Hypothalamus (tissue), 51 donors: Measurements from ENCODE around the gene ZDHHC7.
A peak's percentile ranks its signal among the peaks of the same experiment; 100 is the strongest.
"Not testable (repeated sequence)": the region's sequence is repeated elsewhere in the genome, so short reads cannot be mapped to it uniquely, and the experiment has no call there.

Experiments used
- DNase-seq, 51 donors: peaks; one replicate each; lab custom pipeline; 2025; lab: John Stamatoyannopoulos, UW

ZDHHC7 gene, protein sequence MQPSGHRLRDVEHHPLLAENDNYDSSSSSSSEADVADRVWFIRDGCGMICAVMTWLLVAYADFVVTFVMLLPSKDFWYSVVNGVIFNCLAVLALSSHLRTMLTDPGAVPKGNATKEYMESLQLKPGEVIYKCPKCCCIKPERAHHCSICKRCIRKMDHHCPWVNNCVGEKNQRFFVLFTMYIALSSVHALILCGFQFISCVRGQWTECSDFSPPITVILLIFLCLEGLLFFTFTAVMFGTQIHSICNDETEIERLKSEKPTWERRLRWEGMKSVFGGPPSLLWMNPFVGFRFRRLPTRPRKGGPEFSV

DNA sequence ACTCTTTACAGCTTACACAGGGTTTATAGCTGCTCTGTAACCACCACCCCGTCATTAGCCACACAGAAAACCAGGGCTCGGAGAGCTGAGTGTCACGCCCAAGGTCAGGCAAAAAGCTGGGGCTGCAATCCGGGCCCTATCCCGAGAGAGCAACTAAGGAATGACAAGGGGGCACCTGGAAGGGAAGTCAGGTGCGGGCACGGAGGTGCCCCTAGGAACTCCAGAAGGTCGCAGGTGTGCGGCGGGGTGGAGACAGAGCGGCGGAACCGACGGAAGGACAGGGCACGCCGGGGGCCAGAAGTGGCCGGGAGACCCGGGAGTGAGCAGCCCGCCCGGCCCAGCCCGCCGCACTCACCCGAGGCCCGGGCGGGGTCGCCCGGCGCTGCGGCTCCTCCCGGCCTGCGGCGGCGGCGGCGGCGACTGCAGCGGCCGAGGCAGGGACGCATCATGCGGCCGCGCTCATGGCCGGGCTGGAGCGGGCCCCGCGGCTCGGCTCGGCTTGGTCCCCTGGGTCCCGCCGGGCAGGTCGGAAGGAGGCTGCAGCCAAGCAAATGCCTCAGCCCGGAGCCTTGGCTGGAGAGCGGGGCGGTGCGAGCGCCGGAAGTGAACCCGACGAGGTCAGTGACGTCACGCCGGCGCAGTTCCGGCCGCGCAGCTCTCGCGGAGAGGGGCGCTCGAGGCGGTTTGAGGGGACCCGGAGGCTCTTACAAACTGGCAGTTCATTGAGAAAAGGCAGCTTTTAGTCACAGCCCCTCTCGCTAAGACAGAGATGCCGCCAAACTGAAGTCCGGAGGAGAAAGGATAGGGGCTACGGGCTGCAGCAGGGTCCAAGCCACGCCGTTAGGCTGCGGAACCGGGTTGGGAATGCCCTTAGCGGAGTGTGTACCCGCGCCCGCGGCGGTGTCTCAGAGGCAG lies at the start of gene ZDHHC7:
TSS of gene ZDHHC7 (minus strand) at position 605 of the 915 bp plus-strand sequence. CDS start 20,917 bp downstream, outside the sequence.
- peak; percentile 38 to 90 (median 77) for DNase-seq

DNA sequence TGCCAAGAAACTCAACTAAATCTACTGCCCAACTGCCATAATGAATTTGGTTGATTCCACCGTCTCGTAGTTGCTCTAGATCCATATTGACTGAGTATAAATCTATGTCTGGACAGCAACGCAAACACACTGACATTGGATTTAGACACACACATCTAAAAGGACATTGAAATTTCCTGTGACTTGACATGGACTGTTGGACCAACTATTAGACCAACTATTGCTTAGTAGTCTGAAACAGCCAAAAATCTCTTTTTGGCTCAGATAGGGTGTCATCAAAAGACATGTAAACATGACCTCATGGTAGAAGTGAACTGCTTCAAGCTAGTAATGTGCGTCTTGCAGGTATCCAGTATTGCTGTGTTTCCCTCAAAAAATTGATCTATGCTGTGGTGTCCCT lies 47.6 kb upstream of the ZDHHC7 start:
- DNase-seq: no peak

DNA sequence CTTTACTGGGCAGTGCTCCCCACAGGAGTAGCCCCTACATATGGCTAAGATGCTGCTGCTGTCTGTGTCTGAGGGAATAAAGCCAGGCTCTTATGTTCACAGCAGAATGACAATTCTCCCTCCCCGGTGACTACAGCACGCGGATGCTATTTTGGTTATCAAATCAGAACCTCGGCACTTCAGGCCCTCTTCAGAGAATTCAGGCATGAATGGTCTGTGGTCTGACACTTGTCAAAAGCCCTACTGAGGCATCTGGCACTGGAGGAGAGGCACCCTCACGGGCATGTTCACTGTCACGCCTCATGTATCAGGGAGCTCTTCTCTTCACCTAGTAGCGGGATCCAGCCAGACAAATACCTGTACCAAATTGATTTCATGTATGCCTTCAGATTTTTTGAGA lies 46.6 kb upstream of the ZDHHC7 start:
- peak in 1 of 51 donors; percentile 37 for DNase-seq

DNA sequence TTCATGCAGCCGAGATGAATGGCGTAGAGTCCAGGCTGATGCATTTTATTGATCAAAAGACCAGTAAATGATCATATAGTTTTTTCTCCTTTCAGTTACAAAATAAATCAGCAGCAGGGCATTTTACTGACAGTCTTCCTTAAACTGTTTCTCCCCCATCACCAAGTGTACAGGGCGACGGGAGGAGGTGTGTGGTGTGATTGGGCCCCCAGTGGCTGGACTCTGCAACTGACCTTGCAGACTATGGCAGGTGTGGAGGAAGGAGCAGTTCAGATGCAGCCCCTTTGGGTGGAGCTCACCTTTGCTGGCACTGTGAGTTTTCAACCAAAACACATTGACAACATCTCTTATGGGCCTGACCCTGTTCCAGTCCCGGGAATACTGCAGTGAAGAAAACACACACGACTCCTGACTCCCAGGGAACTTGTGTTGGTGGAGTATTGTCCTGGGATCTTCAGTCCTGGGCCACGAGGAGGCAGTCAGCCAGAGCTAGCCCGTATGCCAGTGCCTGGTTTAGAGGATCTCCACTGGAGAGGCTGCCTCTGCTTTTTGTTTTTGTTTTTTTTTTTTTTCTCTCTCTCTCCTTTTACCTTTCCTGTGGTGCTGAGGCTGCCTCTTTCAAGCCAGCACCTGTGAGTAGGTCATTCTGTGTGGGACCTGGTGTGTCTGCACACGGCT lies 46.0 kb upstream of the ZDHHC7 start:
- no peak for DNase-seq

DNA sequence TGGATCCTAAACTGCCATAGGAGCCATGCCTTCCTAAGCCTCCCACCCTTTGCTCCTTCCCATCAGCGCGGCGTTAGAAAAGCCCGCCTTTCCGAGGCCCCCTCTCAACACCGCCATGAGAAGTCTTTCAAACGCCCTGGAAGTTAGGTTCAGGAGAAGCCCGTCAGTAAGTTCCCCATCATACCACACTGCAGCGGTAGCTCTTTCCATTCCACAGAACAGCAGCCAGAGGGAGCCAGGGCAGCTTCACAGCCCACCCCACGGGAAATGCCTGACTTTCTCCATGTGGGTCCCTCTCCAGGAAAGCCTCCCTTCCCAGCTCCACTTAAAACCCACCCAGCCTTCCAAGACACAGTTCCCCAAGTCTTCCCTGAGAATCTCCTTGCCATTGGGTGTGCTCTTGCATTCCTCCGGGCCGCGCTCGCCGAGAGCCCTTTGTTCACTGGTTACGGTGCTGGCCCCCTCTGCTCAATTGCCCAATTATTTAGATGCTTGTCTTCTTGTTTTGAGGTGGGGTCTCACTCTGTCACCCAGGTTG lies 44.9 kb upstream of the ZDHHC7 start:
- DNase-seq: peak in 7 of 51 donors; percentile 8 to 41 (median 20)

DNA sequence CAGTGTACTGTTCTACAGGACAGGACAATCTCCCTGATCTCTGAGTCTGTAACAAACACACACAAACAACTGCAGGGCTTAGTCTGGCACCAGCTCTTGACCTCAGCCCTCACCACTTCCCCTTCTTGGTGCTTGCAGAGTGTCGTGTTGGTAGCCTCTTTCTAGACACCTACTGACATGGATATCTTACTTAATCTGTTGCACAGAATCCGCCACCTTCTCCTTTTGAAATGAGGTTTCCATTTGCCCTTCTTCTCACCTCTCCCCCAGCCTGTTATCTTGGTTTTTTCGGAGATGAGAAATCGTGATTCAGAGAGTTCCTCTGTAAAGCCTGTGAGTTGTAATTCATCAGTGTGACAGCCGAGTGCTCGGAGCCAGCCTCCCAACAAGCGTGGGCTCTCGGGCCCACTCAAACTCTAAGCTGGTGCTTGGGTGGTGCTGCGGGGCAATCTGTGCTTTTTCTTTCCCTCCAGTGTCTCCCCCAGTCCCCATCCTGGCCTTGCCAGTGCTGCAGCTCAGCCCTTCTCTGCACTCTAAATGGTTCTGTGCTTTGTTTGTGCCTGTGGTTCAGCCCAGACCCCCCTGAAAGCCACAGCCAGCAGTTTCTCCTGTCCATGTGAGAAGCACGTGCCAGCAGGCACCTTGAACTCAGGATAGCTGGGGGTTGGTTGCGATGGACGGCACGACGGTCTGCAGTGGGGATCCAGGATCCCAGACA lies 44.3 kb upstream of the ZDHHC7 start:
- peak in 17 of 51 donors; percentile 7 to 69 (median 23) for DNase-seq

DNA sequence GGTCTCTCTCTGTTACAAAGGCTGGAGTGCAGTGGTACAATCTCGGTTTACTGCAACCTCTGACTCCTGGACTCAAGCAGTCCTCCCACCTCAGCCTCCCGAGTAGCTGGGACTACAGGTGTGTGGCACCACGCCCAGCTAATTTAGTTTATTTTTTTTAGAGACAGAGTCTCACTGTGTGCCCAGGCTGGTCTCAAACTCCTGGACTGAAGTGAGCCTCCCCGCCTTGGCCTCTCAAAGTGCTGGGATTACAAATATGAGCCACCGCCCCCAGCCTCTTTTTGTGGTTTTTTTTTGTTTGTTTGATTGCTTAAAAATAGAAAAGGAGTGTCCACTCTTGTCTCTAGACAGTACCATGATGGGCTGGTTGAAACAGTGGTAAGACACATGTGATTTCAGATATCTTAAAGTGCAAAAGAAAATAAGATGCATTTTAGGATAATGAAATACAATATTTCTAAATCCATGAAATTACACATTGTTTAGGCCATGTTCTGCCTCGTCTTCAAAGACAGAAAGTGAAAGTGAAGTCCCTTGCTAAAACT lies 43.7 kb upstream of the ZDHHC7 start:
- DNase-seq: no peak

DNA sequence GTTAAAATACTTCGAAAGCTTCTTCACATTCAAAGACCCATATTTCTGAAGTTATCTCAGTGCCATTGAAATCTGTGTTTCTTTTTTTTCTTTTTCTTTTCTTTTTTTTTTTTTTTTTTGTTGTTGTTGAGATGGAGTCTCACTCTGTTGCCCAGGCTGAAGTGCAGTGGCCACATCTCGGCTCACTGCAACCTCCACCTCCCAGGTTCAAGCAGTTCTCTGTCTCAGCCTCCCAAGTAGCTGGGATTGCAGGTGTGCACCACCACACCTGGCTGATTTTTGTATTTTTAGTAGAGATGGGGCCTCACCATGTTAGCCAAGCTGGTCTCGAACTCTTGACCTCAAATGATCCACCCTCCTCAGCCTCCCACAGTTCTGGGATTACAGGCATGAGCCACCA lies 43.0 kb upstream of the ZDHHC7 start:
- not testable (repeated sequence) for DNase-seq

DNA sequence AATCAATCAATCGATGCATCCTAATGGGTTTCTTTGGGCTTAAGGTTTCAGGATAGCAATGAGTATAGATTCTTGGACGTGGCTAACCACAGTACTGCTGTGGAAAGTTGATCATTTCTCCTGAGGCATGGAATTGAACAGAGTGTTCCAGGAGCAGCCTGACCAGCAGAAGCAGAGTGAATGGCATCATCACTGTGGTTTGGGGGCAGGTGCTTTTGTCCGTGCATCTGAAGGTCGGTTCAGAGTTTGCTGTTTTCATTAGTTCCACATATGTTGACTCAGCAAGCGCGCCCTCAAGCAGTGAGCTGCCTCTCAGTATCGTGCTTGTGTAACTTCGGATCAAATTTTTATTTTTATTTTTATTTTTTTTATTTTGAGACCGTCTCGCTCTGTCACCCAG lies 41.2 kb upstream of the ZDHHC7 start:
- DNase-seq: no peak

DNA sequence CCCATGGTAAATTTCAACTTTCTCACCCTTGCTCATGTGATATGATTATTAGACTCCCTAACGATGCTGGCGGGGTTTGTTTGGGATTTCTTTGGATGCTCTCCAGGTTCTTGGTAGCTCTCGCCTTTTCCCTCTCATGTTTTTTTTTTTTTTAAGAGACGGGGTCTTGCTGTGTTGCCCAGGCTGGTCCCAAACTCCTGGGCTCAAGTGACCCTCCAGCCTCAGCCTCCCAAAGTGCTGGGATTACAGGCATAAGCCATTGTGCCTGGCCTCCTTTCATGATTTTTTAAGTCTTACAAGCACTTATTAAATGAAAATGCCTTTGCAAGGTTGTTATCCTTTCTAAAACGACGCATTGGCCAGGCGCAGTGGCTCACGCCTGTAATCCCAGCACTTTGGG lies 40.3 kb upstream of the ZDHHC7 start:
- DNase-seq: no peak

DNA sequence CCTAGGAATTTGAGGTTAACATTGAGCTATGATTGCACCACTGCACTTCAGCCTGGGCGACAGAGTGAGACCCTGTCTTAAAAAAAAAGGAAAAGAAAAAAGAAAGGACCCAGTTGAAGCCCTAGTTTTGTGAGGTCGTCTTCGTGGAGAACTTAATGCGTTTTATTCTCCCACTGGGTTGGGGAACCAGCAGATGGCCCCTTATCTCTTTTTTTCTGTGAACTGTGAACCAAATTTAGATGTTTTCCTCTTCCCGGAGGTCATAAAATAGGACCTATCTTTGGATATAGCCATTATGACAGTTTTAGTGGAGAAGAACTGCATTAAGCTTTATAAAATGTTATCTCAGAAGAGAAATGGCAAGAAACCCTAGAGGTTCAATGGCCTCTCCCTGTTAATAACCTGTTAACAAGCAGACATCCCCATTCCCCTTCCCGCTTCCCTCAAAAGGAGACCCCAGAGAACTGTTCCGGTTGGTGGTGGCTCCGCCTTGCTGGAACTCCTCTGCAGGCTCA lies 39.8 kb upstream of the ZDHHC7 start:
- no peak for DNase-seq

DNA sequence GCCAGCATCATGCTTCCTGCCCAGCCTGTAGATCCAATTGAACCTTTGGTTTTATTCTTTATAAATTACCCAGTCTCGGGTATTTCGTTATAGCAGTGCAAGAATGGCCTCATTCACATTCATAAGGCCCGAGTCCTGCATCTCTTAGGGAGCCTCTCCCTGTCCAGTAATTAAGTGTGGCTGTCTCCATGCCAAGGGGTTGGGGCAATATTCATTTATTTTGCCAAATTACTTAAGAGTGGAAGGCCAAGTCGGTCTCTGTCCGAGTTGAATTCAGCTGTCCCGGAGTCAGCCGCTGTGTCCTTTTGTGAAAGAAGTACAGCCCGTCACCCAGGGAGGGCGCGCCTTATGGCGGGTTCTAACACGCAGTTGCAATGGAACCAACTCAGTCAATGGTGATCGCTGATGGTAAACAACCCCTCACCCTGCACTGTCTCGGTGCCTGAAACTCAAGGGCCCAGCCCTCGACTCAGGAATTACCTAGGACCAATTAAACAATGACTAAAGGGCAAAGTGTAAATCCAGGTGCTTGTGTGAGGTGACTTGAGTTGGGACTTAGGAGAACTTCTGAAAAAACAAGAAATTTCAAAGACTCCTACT lies 38.5 kb upstream of the ZDHHC7 start:
- no peak for DNase-seq

DNA sequence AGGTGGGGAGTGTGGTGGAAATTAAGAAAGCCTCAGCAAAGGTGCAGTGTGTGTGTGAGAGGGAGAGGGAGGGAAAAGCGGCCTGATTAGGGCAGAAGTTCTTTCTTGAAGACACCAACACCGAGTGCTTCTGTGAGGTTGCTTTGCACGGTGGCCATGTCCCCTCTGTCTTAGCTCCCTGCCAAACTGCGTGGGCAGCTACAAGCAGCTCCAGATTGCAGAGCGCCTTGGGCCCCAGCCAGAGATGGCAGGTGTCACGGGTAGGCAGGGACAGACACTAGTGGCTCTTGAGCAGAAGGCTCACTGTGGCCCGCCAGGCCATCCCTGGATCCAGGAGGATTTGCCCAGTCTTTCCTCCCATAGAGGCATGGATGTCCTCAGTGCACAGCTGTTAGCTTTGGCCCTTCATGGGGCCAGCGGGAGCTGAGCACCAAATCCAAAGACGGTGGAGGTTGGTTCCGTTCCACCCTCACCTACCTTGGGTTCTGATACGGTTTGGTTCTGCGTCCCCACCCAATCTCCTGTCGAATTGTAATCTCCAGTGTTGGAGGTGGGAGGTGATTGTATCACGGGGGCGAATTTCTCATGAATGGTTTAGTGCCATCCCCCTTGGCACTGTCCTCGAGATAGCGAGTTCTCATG lies 37.7 kb upstream of the ZDHHC7 start:
- peak in 3 of 51 donors; percentile 14 to 20 (median 17) for DNase-seq

DNA sequence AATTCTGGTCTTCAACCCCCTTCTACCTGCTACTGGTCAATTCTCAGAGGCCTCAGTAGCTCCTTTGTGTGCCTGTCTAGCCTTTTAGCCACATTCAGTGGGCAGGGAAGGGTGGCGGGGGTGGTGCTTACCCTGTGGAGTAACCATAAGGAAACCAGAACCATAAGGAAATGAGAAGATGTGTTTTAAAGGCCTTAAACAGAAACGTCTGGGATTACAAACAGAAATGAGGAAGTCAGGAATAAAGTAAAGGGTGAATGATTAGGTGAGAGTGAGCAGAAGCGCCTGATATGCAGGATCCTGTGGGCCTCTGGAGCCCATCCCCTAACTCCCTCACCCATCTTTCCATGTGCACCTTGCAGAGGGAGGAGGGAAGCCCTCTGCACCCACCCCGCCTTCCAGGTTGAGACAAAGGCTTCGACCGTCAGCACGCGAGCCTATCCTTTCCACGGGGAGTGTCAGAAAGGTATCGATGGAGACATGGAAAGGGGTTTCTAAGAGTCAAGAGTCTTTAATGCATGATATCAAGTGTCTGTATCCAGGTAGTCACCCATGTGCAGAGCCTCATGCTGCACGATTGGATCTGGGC lies 36.6 kb upstream of the ZDHHC7 start:
- DNase-seq: peak in 1 of 51 donors; percentile 7

DNA sequence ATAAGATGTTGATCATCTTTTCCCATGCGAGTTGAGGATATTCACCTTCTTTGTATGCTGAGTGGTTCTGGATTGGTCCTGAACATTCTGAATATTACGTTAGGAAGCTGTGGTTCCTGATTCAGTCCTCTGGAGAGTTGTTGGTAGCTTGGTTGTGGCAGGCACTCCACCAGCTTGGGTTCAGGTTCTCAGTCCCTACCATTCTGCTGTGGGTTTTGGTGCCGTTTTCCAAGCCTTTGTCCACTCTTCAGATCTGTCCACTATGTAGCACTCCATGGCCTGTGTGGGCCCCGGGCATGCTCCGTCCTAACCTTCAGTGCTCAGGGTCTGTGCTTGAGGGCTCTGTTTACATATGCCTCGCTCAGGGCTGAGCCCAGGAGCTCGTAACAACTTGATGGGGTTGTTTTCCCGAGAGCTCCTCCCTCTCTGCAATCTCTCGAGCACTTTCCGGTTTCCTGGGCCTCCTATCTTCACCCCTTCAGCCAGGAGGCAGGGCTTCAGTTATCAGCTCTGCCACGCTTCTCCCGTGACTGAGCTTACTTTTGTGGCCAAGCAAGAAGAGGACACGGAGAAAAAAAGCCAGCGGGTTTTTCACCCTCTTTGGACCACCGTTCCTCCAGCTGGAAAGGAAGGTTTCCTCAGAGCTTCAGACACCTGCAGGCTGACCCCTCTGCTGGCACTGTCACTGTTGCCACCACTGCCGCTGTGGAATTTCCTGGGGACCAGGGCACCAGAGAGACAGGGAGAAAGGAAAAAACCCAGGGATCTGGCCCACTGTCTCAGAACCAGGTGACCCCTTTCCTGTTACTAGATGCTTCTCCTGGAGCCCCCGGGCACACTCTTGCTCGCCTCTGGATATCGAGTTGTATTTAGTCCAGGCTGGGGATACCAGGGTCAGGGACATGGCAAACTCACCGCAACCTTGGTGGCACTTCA lies 35.9 kb upstream of the ZDHHC7 start:
- DNase-seq: no peak

DNA sequence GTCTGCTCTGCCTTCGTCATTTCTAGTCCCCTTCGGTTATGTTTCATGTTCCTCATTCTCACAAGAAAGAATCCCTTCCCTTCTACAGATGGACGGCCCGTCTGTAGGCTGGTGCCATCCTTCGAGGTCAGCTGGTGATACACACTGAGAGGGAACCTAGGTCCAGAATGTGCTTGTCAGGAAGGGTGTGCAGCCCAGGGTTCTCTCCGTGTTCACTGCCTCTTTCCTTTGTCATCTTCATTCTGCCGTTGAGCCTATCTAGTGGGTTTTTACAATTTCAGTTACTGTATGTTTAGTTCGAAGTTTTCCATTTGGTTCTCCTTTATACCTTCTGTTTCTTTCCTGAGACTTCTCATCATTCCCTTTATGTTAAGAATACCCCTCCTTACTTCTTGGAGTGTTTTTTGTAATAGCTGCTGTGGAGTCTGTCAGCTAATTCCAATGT lies 35.2 kb upstream of the ZDHHC7 start:
- peak in 1 of 51 donors; percentile 35 for DNase-seq
